H9 (cell line): ENCODE data around the gene NEGR1. TPM values are rescaled to one million over a fixed set of nuclear protein-coding genes. Genes with fewer than 3 reads are reported as not detected.

Source experiments
- DNase-seq: peaks from one replicate; pipeline ENCODE4 v3.0.0-alpha.2; 2017
- H2AFZ ChIP-seq: one replicate; pipeline ENCODE4 v1.6.1; 2013; ENCODE audit warnings: mild to moderate bottlenecking, low read length, control low read depth, moderate library complexity
- H2AK5ac ChIP-seq: 2 replicates; pipeline ENCODE4 v1.6.1; 2013; ENCODE audit warnings: low read length, control low read depth, mixed read lengths; ENCODE audit not compliant: insufficient read length
- H2BK120ac ChIP-seq: one replicate; pipeline ENCODE4 v1.6.1; 2013; ENCODE audit warnings: low read depth, mild to moderate bottlenecking, low read length, control low read depth, inconsistent platforms; ENCODE audit not compliant: poor library complexity, severe bottlenecking
- H2BK12ac ChIP-seq: 2 replicates; pipeline ENCODE4 v1.6.1; 2013; ENCODE audit warnings: low read length, control low read depth, mixed read lengths, low read depth; ENCODE audit not compliant: insufficient read length
- H2BK15ac ChIP-seq: 2 replicates; pipeline ENCODE4 v1.6.1; 2013; ENCODE audit warnings: low read depth, low read length, control low read depth
- H2BK20ac ChIP-seq: one replicate; pipeline ENCODE4 v1.6.1; 2013; ENCODE audit warnings: low read depth, mild to moderate bottlenecking, low read length, control low read depth, inconsistent platforms; ENCODE audit not compliant: poor library complexity, severe bottlenecking
- H2BK5ac ChIP-seq: 2 replicates; pipeline ENCODE4 v1.6.1; 2013; ENCODE audit warnings: low read length, control low read depth, mixed read lengths; ENCODE audit not compliant: insufficient read length
- H3K14ac ChIP-seq: 2 replicates; pipeline ENCODE4 v1.6.1; 2013; ENCODE audit warnings: low read length, control low read depth; ENCODE audit not compliant: insufficient read depth
- H3K18ac ChIP-seq: 2 replicates; pipeline ENCODE4 v1.6.1; 2013; ENCODE audit warnings: low read depth, mild to moderate bottlenecking, mixed read lengths, low read length, control low read depth; ENCODE audit not compliant: insufficient read length
- H3K23ac ChIP-seq: 2 replicates; pipeline ENCODE4 v1.6.1; 2013; ENCODE audit warnings: low read length, control low read depth, mixed read lengths, low read depth; ENCODE audit not compliant: insufficient read length
- H3K23me2 ChIP-seq: 2 replicates; pipeline ENCODE4 v1.6.1; 2013; ENCODE audit warnings: low read depth, mild to moderate bottlenecking, mixed read lengths, low read length, control low read depth; ENCODE audit not compliant: insufficient read length, poor library complexity, severe bottlenecking
- H3K27ac ChIP-seq: 2 replicates; pipeline ENCODE4 v1.5.1; 2013; ENCODE audit warnings: low read length, control low read depth, mixed read lengths, low read depth; ENCODE audit not compliant: insufficient read length
- H3K27me3 ChIP-seq: 2 replicates; pipeline ENCODE4 v1.6.1; 2013; ENCODE audit warnings: low read length, control low read depth, inconsistent platforms; ENCODE audit not compliant: insufficient read depth
- H3K4ac ChIP-seq: 2 replicates; pipeline ENCODE4 v1.6.1; 2013; ENCODE audit warnings: low read depth, mild to moderate bottlenecking, control low read depth, inconsistent platforms, low read length, moderate library complexity
- H3K4me1 ChIP-seq: 2 replicates; pipeline ENCODE4 v1.6.1; 2013; ENCODE audit warnings: low read length, control low read depth, inconsistent platforms; ENCODE audit not compliant: insufficient read depth
- H3K4me2 ChIP-seq: 2 replicates; pipeline ENCODE4 v1.6.1; 2013; ENCODE audit warnings: low read length, control low read depth, mixed read lengths; ENCODE audit not compliant: insufficient read length, insufficient read depth
- H3K56ac ChIP-seq: 2 replicates; pipeline ENCODE4 v1.6.1; 2013; ENCODE audit warnings: low read depth, mild to moderate bottlenecking, mixed read lengths, low read length, control low read depth; ENCODE audit not compliant: insufficient read length
- H3K79me1 ChIP-seq: 2 replicates; pipeline ENCODE4 v1.6.1; 2013; ENCODE audit warnings: low read depth, mild to moderate bottlenecking, moderate library complexity, low read length, control low read depth, inconsistent platforms; ENCODE audit not compliant: insufficient read depth, poor library complexity, severe bottlenecking
- H3K79me2 ChIP-seq: 2 replicates; pipeline ENCODE4 v1.6.1; 2013; ENCODE audit warnings: low read length, control low read depth, inconsistent platforms; ENCODE audit not compliant: insufficient read depth
- H3K9ac ChIP-seq: 2 replicates; pipeline ENCODE4 v1.6.1; 2013; ENCODE audit warnings: low read length, control low read depth, mixed read lengths; ENCODE audit not compliant: insufficient read length; ENCODE audit errors: extremely low read depth
- H3K9me3 ChIP-seq: one replicate; pipeline ENCODE4 v1.6.1; 2013; ENCODE audit warnings: low read depth, low read length, inconsistent platforms; ENCODE audit not compliant: control insufficient read depth
- H3T11ph ChIP-seq: one replicate; pipeline ENCODE4 v1.6.1; 2013; ENCODE audit warnings: mild to moderate bottlenecking, low read length, control low read depth, inconsistent platforms
- H4K20me1 ChIP-seq: one replicate; pipeline ENCODE4 v1.6.1; 2013; ENCODE audit not compliant: control insufficient read depth, insufficient read length, insufficient read depth
- H4K5ac ChIP-seq: 2 replicates; pipeline ENCODE4 v1.6.1; 2013; ENCODE audit warnings: low read depth, mild to moderate bottlenecking, mixed read lengths, low read length, control low read depth; ENCODE audit not compliant: insufficient read length
- H4K8ac ChIP-seq: replicated peaks from 2 replicates; pipeline ENCODE4 v1.6.1; 2013; ENCODE audit warnings: low read length, control low read depth, mixed read lengths, low read depth; ENCODE audit not compliant: insufficient read length
- H4K91ac ChIP-seq: 2 replicates; pipeline ENCODE4 v1.6.1; 2013; ENCODE audit warnings: low read depth, mild to moderate bottlenecking, moderate library complexity, mixed read lengths, low read length, control low read depth; ENCODE audit not compliant: insufficient read length
- H3K27ac Mint-ChIP-seq, 3 experiments: 2 replicates in 2 of 3; 3 replicates in 1 of 3; pipeline ENCODE4 v1.8.0; 2020 to 2021; ENCODE audit warnings: mixed read lengths in 3 of 3, mild to moderate bottlenecking in 1 of 3, moderate library complexity in 1 of 3
- H3K27me3 Mint-ChIP-seq: 2 replicates; pipeline ENCODE4 v1.8.0; 2021; ENCODE audit warnings: low read depth, mild to moderate bottlenecking, moderate library complexity, mixed read lengths
- H3K36me3 Mint-ChIP-seq, 3 experiments: 2 replicates in 2 of 3; 3 replicates in 1 of 3; pipeline ENCODE4 v1.8.0; 2020 to 2021; ENCODE audit warnings: low read depth in 3 of 3, mixed read lengths in 3 of 3; ENCODE audit not compliant: insufficient read depth in 1 of 3
- H3K4me1 Mint-ChIP-seq, 2 experiments: 2 replicates each; pipeline ENCODE4 v1.8.0; 2020; ENCODE audit warnings: mixed read lengths in 2 of 2
- H3K4me3 Mint-ChIP-seq, 2 experiments: 2 replicates in 1 of 2; 3 replicates in 1 of 2; pipeline ENCODE4 v1.8.0; 2020 to 2021; ENCODE audit warnings: mild to moderate bottlenecking in 2 of 2, mixed read lengths in 2 of 2, moderate library complexity in 1 of 2
- H3K9me3 Mint-ChIP-seq, 2 experiments: 2 replicates in 1 of 2; 3 replicates in 1 of 2; pipeline ENCODE4 v1.8.0; 2020; ENCODE audit warnings: mild to moderate bottlenecking in 2 of 2, mixed read lengths in 2 of 2, moderate library complexity in 1 of 2
- WGBS: extraction: QIAGEN DNeasy Blood & Tissue Kit; methylation state at CpG from one replicate; pipeline ENCODE4 v1.1.7; 2013; ENCODE audit warnings: missing lambda C conversion rate, low lambda C conversion rate, mixed read lengths; ENCODE audit not compliant: insufficient read length; ENCODE audit errors: extremely low coverage; 5-methylcytosine and 5-hydroxymethylcytosine counted together
- total RNA-seq: library from RNA; stranded (reverse); gene quantifications from 2 replicates; pipeline ENCODE4 v1.2.1, GENCODE V29; 2021
- TF ChIP-seq, protein P1 (sequence below): fragments of 200-600 bp; sonication (generic); conservative IDR thresholded peaks from 3 replicates; pipeline ENCODE4 v1.8.0; 2021; ENCODE audit warnings: antibody characterized with exemption, mild to moderate bottlenecking

The NEGR1 gene
- total RNA-seq, 1 experiment from 2014 or later, result 0.13 TPM

DNA sequence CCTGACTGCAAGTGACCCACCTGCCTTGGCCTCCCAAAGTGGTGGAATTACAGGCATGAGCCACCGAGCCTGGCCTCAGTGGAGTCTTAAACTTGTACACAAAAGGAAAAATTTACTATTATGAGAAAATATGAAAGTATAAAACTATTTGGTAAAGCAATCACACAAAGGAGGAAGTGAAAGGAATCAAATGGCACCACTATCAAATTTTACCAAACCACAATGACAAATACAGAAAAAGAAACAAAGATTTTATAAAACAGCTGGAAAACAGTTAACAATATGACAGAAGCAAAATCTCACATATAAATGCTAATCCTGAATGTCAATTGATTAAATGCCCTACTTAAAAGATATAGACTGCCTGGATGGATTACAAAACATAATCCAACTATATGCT lies 42.1 kb upstream of the NEGR1 start:
- TF ChIP-seq, protein P1, sequence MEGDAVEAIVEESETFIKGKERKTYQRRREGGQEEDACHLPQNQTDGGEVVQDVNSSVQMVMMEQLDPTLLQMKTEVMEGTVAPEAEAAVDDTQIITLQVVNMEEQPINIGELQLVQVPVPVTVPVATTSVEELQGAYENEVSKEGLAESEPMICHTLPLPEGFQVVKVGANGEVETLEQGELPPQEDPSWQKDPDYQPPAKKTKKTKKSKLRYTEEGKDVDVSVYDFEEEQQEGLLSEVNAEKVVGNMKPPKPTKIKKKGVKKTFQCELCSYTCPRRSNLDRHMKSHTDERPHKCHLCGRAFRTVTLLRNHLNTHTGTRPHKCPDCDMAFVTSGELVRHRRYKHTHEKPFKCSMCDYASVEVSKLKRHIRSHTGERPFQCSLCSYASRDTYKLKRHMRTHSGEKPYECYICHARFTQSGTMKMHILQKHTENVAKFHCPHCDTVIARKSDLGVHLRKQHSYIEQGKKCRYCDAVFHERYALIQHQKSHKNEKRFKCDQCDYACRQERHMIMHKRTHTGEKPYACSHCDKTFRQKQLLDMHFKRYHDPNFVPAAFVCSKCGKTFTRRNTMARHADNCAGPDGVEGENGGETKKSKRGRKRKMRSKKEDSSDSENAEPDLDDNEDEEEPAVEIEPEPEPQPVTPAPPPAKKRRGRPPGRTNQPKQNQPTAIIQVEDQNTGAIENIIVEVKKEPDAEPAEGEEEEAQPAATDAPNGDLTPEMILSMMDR, result no peak
- no peak overlapping the region for H3K9ac ChIP-seq
- no peaks in the 10 kb centered on the region for H3K23me2 ChIP-seq
- no peak overlapping the region for H2BK5ac ChIP-seq
- Mint-ChIP-seq H3K9me3 (no peaks in the 10 kb centered on the region), H3K4me3 (no peak overlapping the region), H3K27me3 (no peaks in the 10 kb centered on the region), H3K4me1 (no peaks in the 10 kb centered on the region), H3K36me3 (no peaks in the 10 kb centered on the region), H3K27ac (no peak overlapping the region)
- H3K27ac ChIP-seq, result no peak overlapping the region
- no peak overlapping the region for H2AK5ac ChIP-seq
- DNase-seq, result no peak
- H3K56ac ChIP-seq, result no peak overlapping the region
- H3K79me2 ChIP-seq, result no peaks in the 10 kb centered on the region
- no peak overlapping the region for H3T11ph ChIP-seq
- H3K18ac ChIP-seq, result no peak overlapping the region
- H3K4me1 ChIP-seq, result no peaks in the 10 kb centered on the region
- no CpG with 5 or more reads among the region's 1 CpG for WGBS
- H3K9me3 ChIP-seq, result no peaks in the 10 kb centered on the region
- no peak overlapping the region for H4K5ac ChIP-seq
- H3K4me2 ChIP-seq, result no peak overlapping the region
- no peak overlapping the region for H2BK12ac ChIP-seq
- H2BK120ac ChIP-seq, result no peak overlapping the region
- no peak overlapping the region for H3K4ac ChIP-seq
- no peak overlapping the region for H2BK20ac ChIP-seq
- H4K20me1 ChIP-seq, result no peaks in the 10 kb centered on the region
- H4K8ac ChIP-seq, result no peak overlapping the region
- H4K91ac ChIP-seq, result no peak overlapping the region
- H2AFZ ChIP-seq, result no peak overlapping the region
- no peak overlapping the region for H2BK15ac ChIP-seq
- no peaks in the 10 kb centered on the region for H3K79me1 ChIP-seq
- H3K27me3 ChIP-seq, result no peaks in the 10 kb centered on the region
- H3K23ac ChIP-seq, result no peak overlapping the region
- no peak overlapping the region for H3K14ac ChIP-seq
